HG03108 (cell line): ENCODE data around the gene IFNAR1.

Experiments
- ATAC-seq: cut with Tn5 transposase; IDR thresholded peaks from one replicate; pipeline ENCODE4 v1.9.1; 2021; ENCODE audit warnings: moderate library complexity; ENCODE audit not compliant: unreplicated experiment

The IFNAR1 gene

GRCh38 chr21:33324291-33325221 lies at the start of gene IFNAR1:
TSS of gene IFNAR1 (plus strand) at chr21:33324970. CDS start at chr21:33325056, 86 bp downstream.
- ATAC-seq, result peak; percentile 76

GRCh38 chr21:33278721-33279120 lies 46.0 kb upstream of the IFNAR1 start:
- no peak for ATAC-seq

GRCh38 chr21:33279330-33279820 lies 45.4 kb upstream of the IFNAR1 start:
- no peak for ATAC-seq

GRCh38 chr21:33281096-33281652 lies 43.6 kb upstream of the IFNAR1 start:
- ATAC-seq, result no peak

GRCh38 chr21:33283203-33283602 lies 41.6 kb upstream of the IFNAR1 start:
- no peak for ATAC-seq

GRCh38 chr21:33286076-33286475 lies 38.7 kb upstream of the IFNAR1 start:
- ATAC-seq, result no peak

GRCh38 chr21:33286600-33287456 lies 37.9 kb upstream of the IFNAR1 start:
- ATAC-seq, result no peak

- ATAC-seq, result no peak
These were observed 35.5 kb upstream of the IFNAR1 start for GRCh38 chr21:33289199-33289819.

GRCh38 chr21:33290441-33290840 lies 34.3 kb upstream of the IFNAR1 start:
- ATAC-seq, result no peak

- no peak for ATAC-seq
These were observed 33.1 kb upstream of the IFNAR1 start for GRCh38 chr21:33291686-33292085.

GRCh38 chr21:33292724-33293123 lies 32.0 kb upstream of the IFNAR1 start:
- ATAC-seq, result no peak

- no peak for ATAC-seq
These were observed 31.6 kb upstream of the IFNAR1 start for GRCh38 chr21:33293136-33293535.

- ATAC-seq, result no peak
These were observed 31.0 kb upstream of the IFNAR1 start for GRCh38 chr21:33293811-33294216.

- ATAC-seq, result no peak
These were observed 28.6 kb upstream of the IFNAR1 start for GRCh38 chr21:33296156-33296555.

GRCh38 chr21:33299181-33299752 lies 25.5 kb upstream of the IFNAR1 start:
- no peak for ATAC-seq

- ATAC-seq, result no peak
These were observed 23.8 kb upstream of the IFNAR1 start for GRCh38 chr21:33300701-33301631.

- ATAC-seq, result no peak
These were observed 23.2 kb upstream of the IFNAR1 start for GRCh38 chr21:33301632-33302002.

- ATAC-seq, result no peak
These were observed 22.7 kb upstream of the IFNAR1 start for GRCh38 chr21:33302055-33302454.

- no peak for ATAC-seq
These were observed 22.0 kb upstream of the IFNAR1 start for GRCh38 chr21:33302796-33303195.

GRCh38 chr21:33305344-33305671 lies 19.5 kb upstream of the IFNAR1 start:
- no peak for ATAC-seq
